ENCODE results near the gene ST8SIA2.

GRCh38 chr15:92480361-92480760, 86.7 kb downstream of the ST8SIA2 start:
- TF ChIP-seq CTCF (IDR thresholded peaks at IDR 0.05), result no peak
- TF ChIP-seq MYBL2 (CRISPR knock-in tag; IDR thresholded peaks at IDR 0.05), result no peak
- no peak for TF ChIP-seq ZNF532 (CRISPR knock-in tag; IDR thresholded peaks at IDR 0.05; ENCODE audit: borderline replicate concordance)
- TF ChIP-seq FOXK1 (CRISPR knock-in tag; IDR thresholded peaks at IDR 0.05), result no peak
- TF ChIP-seq ATF2 (CRISPR knock-in tag; IDR thresholded peaks at IDR 0.05; ENCODE audit: borderline replicate concordance, low read depth), result no peak
- TF ChIP-seq EMX1 (CRISPR knock-in tag; IDR thresholded peaks at IDR 0.05), result no peak
- TF ChIP-seq FOXJ3 (CRISPR knock-in tag; IDR thresholded peaks at IDR 0.05; ENCODE audit: borderline replicate concordance), result no peak
- TF ChIP-seq ZBTB43 (CRISPR knock-in tag; IDR thresholded peaks at IDR 0.05), result no peak
- no peak for TF ChIP-seq USF1 (CRISPR knock-in tag; IDR thresholded peaks at IDR 0.05)
- TF ChIP-seq ZNF671 (CRISPR knock-in tag; IDR thresholded peaks at IDR 0.05), result no peak
- no peak for TF ChIP-seq USF2 (CRISPR knock-in tag; IDR thresholded peaks at IDR 0.05)

All from WTC11 (cell line).